ENCODE results near the gene SPATA7.

GRCh38 chr14:88430976-88431375 lies 45.5 kb downstream of the SPATA7 start:
- TF ChIP-seq POLR2A (IDR thresholded peaks at IDR 0.05; ENCODE audit: low read length) (no peak), GATA1 (IDR thresholded peaks at IDR 0.05; ENCODE audit: low read depth, low read length) (no peak)

All from erythroblast (primary cell).